ENCODE measurements around the gene PKDREJ. TPM values are rescaled to one million over a fixed set of nuclear protein-coding genes. Genes with fewer than 3 reads are reported as not detected.

PKDREJ gene
- polyA plus RNA-seq, 1 of the 3 experiments (the other 2 are of a cell fraction) = not detected

DNA sequence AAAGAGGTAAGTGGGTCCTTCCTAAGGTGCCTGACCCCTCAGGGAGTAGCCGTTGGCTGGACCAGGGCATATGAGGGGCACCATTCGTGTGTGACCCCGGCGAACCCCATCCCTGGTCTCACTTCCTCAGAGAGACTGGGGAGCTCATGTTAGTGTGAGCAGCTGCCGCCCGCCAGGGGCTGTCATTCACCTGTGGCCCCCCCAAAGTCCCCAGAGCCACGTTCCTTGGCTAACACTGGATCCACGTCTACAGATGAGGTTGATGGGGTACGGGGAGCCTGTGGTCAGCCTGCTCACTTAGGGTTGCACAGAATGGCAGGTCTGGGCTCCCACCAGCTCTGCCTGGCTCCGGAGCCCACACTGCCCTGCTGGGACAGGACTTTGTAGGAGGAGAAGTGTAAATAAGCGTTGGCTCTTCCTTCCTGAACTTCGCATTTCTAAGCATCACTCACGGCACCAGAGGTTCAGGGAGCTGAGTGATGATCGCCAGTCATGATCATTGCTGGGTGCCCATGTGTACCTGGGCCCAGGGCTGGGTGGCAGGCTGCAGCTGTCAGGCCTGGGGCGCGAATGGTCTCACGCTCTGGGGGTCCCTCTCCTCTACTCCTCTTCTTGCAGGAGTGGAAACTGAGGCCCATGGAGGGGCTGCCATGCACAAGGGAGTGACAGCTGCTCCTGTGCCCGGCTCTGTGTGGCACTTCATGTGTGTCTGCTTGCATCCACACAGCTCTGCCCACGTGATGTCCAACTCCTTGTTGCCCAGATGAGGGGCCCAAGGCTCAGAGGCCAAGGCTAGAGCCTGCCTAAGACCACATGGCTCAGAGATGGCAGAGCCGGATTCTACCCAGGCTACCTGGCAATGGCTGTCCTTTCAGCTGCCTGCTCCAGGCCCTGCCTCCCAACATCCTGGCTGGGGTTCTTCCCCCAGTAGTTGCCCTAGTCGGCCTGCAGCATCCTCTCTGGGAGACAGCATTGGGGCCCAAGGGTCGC is 15.8 kb upstream of the PKDREJ start (continued):
- TF ChIP-seq GATA2 (CRISPR knock-in tag; IDR thresholded peaks at IDR 0.05) (no peak), REST (IDR thresholded peaks at IDR 0.05; ENCODE audit: low read depth, low read length) (no peak), POLR2AphosphoS5 (IDR thresholded peaks at IDR 0.05; ENCODE audit: low read depth, low read length) (no peak), MEF2A (IDR thresholded peaks at IDR 0.05; ENCODE audit: borderline replicate concordance, low read depth) (no peak)

- H3F3A ChIP-seq (replicated peaks; ENCODE audit: insufficient read depth) = peaks cover 3% of the 10 kb centered on the region
- no peak overlapping the region for H3K4me2 ChIP-seq
- POLR2A ChIA-PET = no interaction called here
- no peaks in the 10 kb centered on the region for H3K4me1 ChIP-seq (ENCODE audit: control insufficient read depth in 1 of 2, insufficient read depth in 2 of 2, low read depth in 1 of 2, low read length in 1 of 2)
- no peaks in the 10 kb centered on the region for H3K9me3 ChIP-seq
- H3K36me3 ChIP-seq (replicated peaks in 1 of 2; ENCODE audit: control insufficient read depth in 1 of 2, insufficient read depth in 2 of 2, low read length in 1 of 2) = peaks cover 27 to 75% of the 10 kb centered on the region in 2 experiments
- no peaks in the 10 kb centered on the region for H4K20me1 ChIP-seq (ENCODE audit: insufficient read depth)
- over 99% methylated on average over 7 of the region's 7 CpGs for WGBS (ENCODE audit: low lambda C conversion rate)
- DNase-seq = no peak
- H3K9me2 ChIP-seq = no peaks in the 10 kb centered on the region
- 0 out of 2 replicates have a peak, but pooled peaks cover under 1% of the 10 kb centered on the region for H3K79me2 ChIP-seq (ENCODE audit: insufficient read depth)
- no peak overlapping the region for H3K27ac ChIP-seq (ENCODE audit: low read depth in 2 of 2, low read length in 1 of 2)
- CTCF ChIA-PET = interaction anchor here (0.8 kb wide), 1 partner anchor 8 kb away, joined by 3 read pairs; no protein-coding TSS in a partner anchor
- no peak overlapping the region for H2AFZ ChIP-seq (ENCODE audit: low read depth)
- H3K9ac ChIP-seq = no peak overlapping the region
- no peaks in the 10 kb centered on the region for H3K27me3 ChIP-seq (ENCODE audit: insufficient read depth)
- no peak overlapping the region for H3K4me3 ChIP-seq (ENCODE audit: low read depth in 2 of 2, low read length in 1 of 2)
- TF ChIP-seq CHD2 (IDR thresholded peaks at IDR 0.05; ENCODE audit: low read length, partially characterized antibody) = no peak
- TF ChIP-seq MXI1 (IDR thresholded peaks at IDR 0.05; ENCODE audit: low read depth, low read length) = no peak
- no peak for TF ChIP-seq RCOR1 (IDR thresholded peaks at IDR 0.05; ENCODE audit: low read length)
- TF ChIP-seq, protein P1, sequence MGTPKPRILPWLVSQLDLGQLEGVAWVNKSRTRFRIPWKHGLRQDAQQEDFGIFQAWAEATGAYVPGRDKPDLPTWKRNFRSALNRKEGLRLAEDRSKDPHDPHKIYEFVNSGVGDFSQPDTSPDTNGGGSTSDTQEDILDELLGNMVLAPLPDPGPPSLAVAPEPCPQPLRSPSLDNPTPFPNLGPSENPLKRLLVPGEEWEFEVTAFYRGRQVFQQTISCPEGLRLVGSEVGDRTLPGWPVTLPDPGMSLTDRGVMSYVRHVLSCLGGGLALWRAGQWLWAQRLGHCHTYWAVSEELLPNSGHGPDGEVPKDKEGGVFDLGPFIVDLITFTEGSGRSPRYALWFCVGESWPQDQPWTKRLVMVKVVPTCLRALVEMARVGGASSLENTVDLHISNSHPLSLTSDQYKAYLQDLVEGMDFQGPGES (IDR thresholded peaks at IDR 0.05; ENCODE audit: low read depth, low read length) = no peak
- TF ChIP-seq ZBTB33 (IDR thresholded peaks at IDR 0.05; ENCODE audit: borderline replicate concordance, low read depth) = no peak
- TF ChIP-seq, protein P2, sequence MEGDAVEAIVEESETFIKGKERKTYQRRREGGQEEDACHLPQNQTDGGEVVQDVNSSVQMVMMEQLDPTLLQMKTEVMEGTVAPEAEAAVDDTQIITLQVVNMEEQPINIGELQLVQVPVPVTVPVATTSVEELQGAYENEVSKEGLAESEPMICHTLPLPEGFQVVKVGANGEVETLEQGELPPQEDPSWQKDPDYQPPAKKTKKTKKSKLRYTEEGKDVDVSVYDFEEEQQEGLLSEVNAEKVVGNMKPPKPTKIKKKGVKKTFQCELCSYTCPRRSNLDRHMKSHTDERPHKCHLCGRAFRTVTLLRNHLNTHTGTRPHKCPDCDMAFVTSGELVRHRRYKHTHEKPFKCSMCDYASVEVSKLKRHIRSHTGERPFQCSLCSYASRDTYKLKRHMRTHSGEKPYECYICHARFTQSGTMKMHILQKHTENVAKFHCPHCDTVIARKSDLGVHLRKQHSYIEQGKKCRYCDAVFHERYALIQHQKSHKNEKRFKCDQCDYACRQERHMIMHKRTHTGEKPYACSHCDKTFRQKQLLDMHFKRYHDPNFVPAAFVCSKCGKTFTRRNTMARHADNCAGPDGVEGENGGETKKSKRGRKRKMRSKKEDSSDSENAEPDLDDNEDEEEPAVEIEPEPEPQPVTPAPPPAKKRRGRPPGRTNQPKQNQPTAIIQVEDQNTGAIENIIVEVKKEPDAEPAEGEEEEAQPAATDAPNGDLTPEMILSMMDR (IDR thresholded peaks at IDR 0.05) = no peak
- TF ChIP-seq USF1 (IDR thresholded peaks at IDR 0.05; ENCODE audit: borderline replicate concordance, low read depth) = no peak
- TF ChIP-seq POLR2AphosphoS5 (IDR thresholded peaks at IDR 0.05; ENCODE audit: low read depth, low read length) = no peak
- TF ChIP-seq TCF12 (IDR thresholded peaks at IDR 0.05) = no peak
- no peak for TF ChIP-seq NRF1 (IDR thresholded peaks at IDR 0.05; ENCODE audit: low read depth, low read length)
- no peak for TF ChIP-seq EZH2phosphoT487 (IDR thresholded peaks at IDR 0.05; ENCODE audit: borderline replicate concordance, low read depth)
- TF ChIP-seq NFIC (IDR thresholded peaks at IDR 0.05; ENCODE audit: borderline replicate concordance) = no peak
Measured at GRCh38 chr22:46276563-46276962, 13.4 kb upstream of the PKDREJ start.
